Measurements from ENCODE around the gene AEN. TPM values are rescaled to one million over a fixed set of nuclear protein-coding genes. Genes with fewer than 3 reads are reported as not detected.

Gene AEN
- total and polyA plus RNA-seq, 8 donors = 3.2 to 20.7 (median 5.0) TPM

GRCh38 chr15:88661041-88661700 is 40.0 kb downstream of the AEN start:
- no peak for DNase-seq
- Histone ChIP-seq H3K36me3 (no peaks in the 10 kb centered on the region), H3K27me3 (no peaks in the 10 kb centered on the region), H3K4me3 (no peak overlapping the region), H3K4me1 (no peaks in the 10 kb centered on the region), H3K9me3 (no peaks in the 10 kb centered on the region), H3K27ac (no peak overlapping the region)
- ATAC-seq = no peak
- no peak for TF ChIP-seq CTCF (IDR thresholded peaks at IDR 0.05)
- intact Hi-C loops (cut with DNase I) = no loop called here

GRCh38 chr15:88661761-88662556 is 40.8 kb downstream of the AEN start:
- no peaks in the 10 kb centered on the region for H3K4me1 ChIP-seq
- H3K4me3 ChIP-seq = no peak overlapping the region
- no peaks in the 10 kb centered on the region for H3K9me3 ChIP-seq
- ATAC-seq (no peak), DNase-seq (peak in 1 of 4 donors; percentile 12)
- TF ChIP-seq CTCF (IDR thresholded peaks at IDR 0.05) = no peak
- intact Hi-C loops (cut with DNase I) = no loop called here
- no peaks in the 10 kb centered on the region for H3K27me3 ChIP-seq
- H3K27ac ChIP-seq = no peak overlapping the region
- no peaks in the 10 kb centered on the region for H3K36me3 ChIP-seq

GRCh38 chr15:88663141-88663621 is 42.0 kb downstream of the AEN start:
- Histone ChIP-seq H3K27ac (no peak overlapping the region), H3K4me3 (no peak overlapping the region), H3K27me3 (no peaks in the 10 kb centered on the region), H3K9me3 (no peaks in the 10 kb centered on the region), H3K4me1 (no peaks in the 10 kb centered on the region), H3K36me3 (no peaks in the 10 kb centered on the region)
- TF ChIP-seq CTCF (IDR thresholded peaks at IDR 0.05) = no peak
- intact Hi-C loops (cut with DNase I) = no loop called here
- no peak for DNase-seq
- ATAC-seq = no peak

GRCh38 chr15:88664151-88664778 is 43.1 kb downstream of the AEN start:
- TF ChIP-seq CTCF (IDR thresholded peaks at IDR 0.05) = peak in 1 of 2 donors; percentile 14
- DNase-seq = no peak
- Histone ChIP-seq H3K9me3 (no peaks in the 10 kb centered on the region), H3K4me1 (no peaks in the 10 kb centered on the region), H3K27me3 (no peaks in the 10 kb centered on the region), H3K4me3 (no peak overlapping the region), H3K36me3 (no peaks in the 10 kb centered on the region), H3K27ac (no peak overlapping the region)
- intact Hi-C loops (cut with DNase I) = no loop called here
- peak; percentile 71 for ATAC-seq

- Histone ChIP-seq H3K4me1 (no peaks in the 10 kb centered on the region), H3K27ac (no peak overlapping the region), H3K36me3 (no peaks in the 10 kb centered on the region), H3K27me3 (peaks cover 0 to 11% of the 10 kb centered on the region in 2 donors), H3K4me3 (no peak overlapping the region), H3K9me3 (no peaks in the 10 kb centered on the region)
- ATAC-seq (no peak), DNase-seq (no peak)
- TF ChIP-seq CTCF (IDR thresholded peaks at IDR 0.05) = no peak
- intact Hi-C loops (cut with DNase I) = no loop called here
These were observed 53.5 kb downstream of the AEN start for GRCh38 chr15:88674661-88675060.
